ENCODE data around the gene FBXL16.
A peak's percentile ranks its signal among the peaks of the same experiment; 100 is the strongest.

The FBXL16 gene

GRCh38 chr16:671353-672131 lies 34.1 kb downstream of the FBXL16 start:
- H3K9me3 Mint-ChIP-seq: no peaks in the 10 kb centered on the region
- peaks cover 5% of the 10 kb centered on the region for H3K36me3 Mint-ChIP-seq (ENCODE audit: low read depth)
- H3K27me3 Mint-ChIP-seq (ENCODE audit: low read depth): peaks cover 4% of the 10 kb centered on the region
- H3K27ac Mint-ChIP-seq: no peak overlapping the region
- no peak overlapping the region for H3K4me3 Mint-ChIP-seq
- H3K4me1 Mint-ChIP-seq (ENCODE audit: low read depth): peaks cover 1% of the 10 kb centered on the region
- DNase-seq (ENCODE audit: low spot score): no peak

- peaks cover 4% of the 10 kb centered on the region for H3K27me3 Mint-ChIP-seq (ENCODE audit: low read depth)
- peak overlapping the region; percentile 48 for H3K4me3 Mint-ChIP-seq
- no peaks in the 10 kb centered on the region for H3K9me3 Mint-ChIP-seq
- H3K36me3 Mint-ChIP-seq (ENCODE audit: low read depth): peaks cover 5% of the 10 kb centered on the region
- no peak overlapping the region for H3K27ac Mint-ChIP-seq
- no peak for DNase-seq (ENCODE audit: low spot score)
- H3K4me1 Mint-ChIP-seq (ENCODE audit: low read depth): peaks cover 1% of the 10 kb centered on the region
Observed at GRCh38 chr16:670485-671352, 34.9 kb downstream of the FBXL16 start.

GRCh38 chr16:669666-670065 lies 35.9 kb downstream of the FBXL16 start:
- no peak for DNase-seq (ENCODE audit: low spot score)
- peaks cover 5% of the 10 kb centered on the region for H3K36me3 Mint-ChIP-seq (ENCODE audit: low read depth)
- H3K9me3 Mint-ChIP-seq: no peaks in the 10 kb centered on the region
- H3K4me1 Mint-ChIP-seq (ENCODE audit: low read depth): peaks cover 1% of the 10 kb centered on the region
- H3K27me3 Mint-ChIP-seq (ENCODE audit: low read depth): no peaks in the 10 kb centered on the region
- H3K27ac Mint-ChIP-seq: no peak overlapping the region
- H3K4me3 Mint-ChIP-seq: peak overlapping the region; percentile 82

GRCh38 chr16:668519-669171 lies 37.0 kb downstream of the FBXL16 start:
- DNase-seq (ENCODE audit: low spot score): no peak
- Mint-ChIP-seq H3K27ac (peak overlapping the region; percentile 68), H3K4me3 (peak overlapping the region; percentile 82), H3K36me3 (ENCODE audit: low read depth) (peaks cover 5% of the 10 kb centered on the region), H3K9me3 (no peaks in the 10 kb centered on the region), H3K27me3 (ENCODE audit: low read depth) (no peaks in the 10 kb centered on the region), H3K4me1 (ENCODE audit: low read depth) (peaks cover 1% of the 10 kb centered on the region)

- no peaks in the 10 kb centered on the region for H3K27me3 Mint-ChIP-seq (ENCODE audit: low read depth)
- H3K36me3 Mint-ChIP-seq (ENCODE audit: low read depth): peaks cover 4% of the 10 kb centered on the region
- H3K27ac Mint-ChIP-seq: peak within 1 kb of the TSS; percentile 81
Observed at GRCh38 chr16:667780-668518, 37.7 kb downstream of the FBXL16 start, which contains the start of gene RHOT2. Gene RHOT2 (plus strand): TSS chr16:668132. CDS start chr16:668200, 68 bp downstream.

GRCh38 chr16:667113-667779 lies 38.4 kb downstream of the FBXL16 start:
- Mint-ChIP-seq H3K4me3 (peak overlapping the region; percentile 71), H3K27me3 (ENCODE audit: low read depth) (no peaks in the 10 kb centered on the region), H3K27ac (peak overlapping the region; percentile 81), H3K9me3 (no peaks in the 10 kb centered on the region), H3K36me3 (ENCODE audit: low read depth) (peaks cover 2% of the 10 kb centered on the region), H3K4me1 (ENCODE audit: low read depth) (peaks cover 1% of the 10 kb centered on the region)
- no peak for DNase-seq (ENCODE audit: low spot score)

More at GRCh38 chr16:667780-668518, 37.7 kb downstream of the FBXL16 start, which contains the start of gene RHOT2:
- Mint-ChIP-seq H3K9me3 (no peaks in the 10 kb centered on the region), H3K4me3 (peak within 1 kb of the TSS; percentile 82), H3K4me1 (ENCODE audit: low read depth) (peaks cover 1% of the 10 kb centered on the region)
- peak; percentile 97 for DNase-seq (ENCODE audit: low spot score)

GRCh38 chr16:666572-666971 lies 39.0 kb downstream of the FBXL16 start:
- H3K4me1 Mint-ChIP-seq (ENCODE audit: low read depth): peaks cover 1% of the 10 kb centered on the region
- H3K9me3 Mint-ChIP-seq: no peaks in the 10 kb centered on the region
- no peaks in the 10 kb centered on the region for H3K27me3 Mint-ChIP-seq (ENCODE audit: low read depth)
- no peak overlapping the region for H3K27ac Mint-ChIP-seq
- DNase-seq (ENCODE audit: low spot score): no peak
- H3K36me3 Mint-ChIP-seq (ENCODE audit: low read depth): peaks cover 2% of the 10 kb centered on the region
- no peak overlapping the region for H3K4me3 Mint-ChIP-seq

GRCh38 chr16:662597-662996 lies 43.0 kb downstream of the FBXL16 start:
- H3K4me1 Mint-ChIP-seq (ENCODE audit: low read depth): peaks cover 5% of the 10 kb centered on the region
- no peak overlapping the region for H3K27ac Mint-ChIP-seq
- no peaks in the 10 kb centered on the region for H3K27me3 Mint-ChIP-seq (ENCODE audit: low read depth)
- DNase-seq (ENCODE audit: low spot score): no peak
- H3K4me3 Mint-ChIP-seq: no peak overlapping the region
- H3K9me3 Mint-ChIP-seq: no peaks in the 10 kb centered on the region
- H3K36me3 Mint-ChIP-seq (ENCODE audit: low read depth): no peaks in the 10 kb centered on the region

GRCh38 chr16:662095-662494 lies 43.5 kb downstream of the FBXL16 start:
- no peaks in the 10 kb centered on the region for H3K27me3 Mint-ChIP-seq (ENCODE audit: low read depth)
- no peaks in the 10 kb centered on the region for H3K36me3 Mint-ChIP-seq (ENCODE audit: low read depth)
- H3K27ac Mint-ChIP-seq: no peak overlapping the region
- H3K9me3 Mint-ChIP-seq: no peaks in the 10 kb centered on the region
- no peak for DNase-seq (ENCODE audit: low spot score)
- H3K4me3 Mint-ChIP-seq: no peak overlapping the region
- peaks cover 5% of the 10 kb centered on the region for H3K4me1 Mint-ChIP-seq (ENCODE audit: low read depth)

- no peak overlapping the region for H3K4me3 Mint-ChIP-seq
- no peaks in the 10 kb centered on the region for H3K9me3 Mint-ChIP-seq
- H3K36me3 Mint-ChIP-seq (ENCODE audit: low read depth): no peaks in the 10 kb centered on the region
- peak overlapping the region; percentile 36 for H3K27ac Mint-ChIP-seq
- H3K27me3 Mint-ChIP-seq (ENCODE audit: low read depth): no peaks in the 10 kb centered on the region
- no peak for DNase-seq (ENCODE audit: low spot score)
- H3K4me1 Mint-ChIP-seq (ENCODE audit: low read depth): peaks cover 5% of the 10 kb centered on the region
Observed at GRCh38 chr16:661184-661821, 44.3 kb downstream of the FBXL16 start.

GRCh38 chr16:660459-661183 lies 45.0 kb downstream of the FBXL16 start:
- Mint-ChIP-seq H3K9me3 (no peaks in the 10 kb centered on the region), H3K4me1 (ENCODE audit: low read depth) (peaks cover 5% of the 10 kb centered on the region), H3K4me3 (no peak overlapping the region), H3K36me3 (ENCODE audit: low read depth) (no peaks in the 10 kb centered on the region), H3K27ac (peak overlapping the region; percentile 36), H3K27me3 (ENCODE audit: low read depth) (no peaks in the 10 kb centered on the region)
- peak; percentile 68 for DNase-seq (ENCODE audit: low spot score)

- Mint-ChIP-seq H3K36me3 (ENCODE audit: low read depth) (no peaks in the 10 kb centered on the region), H3K4me1 (ENCODE audit: low read depth) (peaks cover 5% of the 10 kb centered on the region), H3K4me3 (no peak overlapping the region), H3K9me3 (no peaks in the 10 kb centered on the region), H3K27me3 (ENCODE audit: low read depth) (no peaks in the 10 kb centered on the region), H3K27ac (no peak overlapping the region)
- DNase-seq (ENCODE audit: low spot score): no peak
Observed at GRCh38 chr16:660132-660458, 45.5 kb downstream of the FBXL16 start.
